NCI-H2029 treated with DMSO at 0.1 percent for 48 hours (cell line): ENCODE results near the gene SPATA6L.
"Not testable (repeated sequence)": the region's sequence is repeated elsewhere in the genome, so short reads cannot be mapped to it uniquely, and the experiment has no call there.

Source experiments
- DNase-seq: peaks from one replicate; lab custom pipeline; 2025; lab: John Stamatoyannopoulos, UW

The SPATA6L gene

GRCh38 chr9:4638968-4639367 is 27.3 kb downstream of the SPATA6L start:
- no peak for DNase-seq

- no peak for DNase-seq
These were observed 35.4 kb downstream of the SPATA6L start for GRCh38 chr9:4630836-4631235.

- DNase-seq, result no peak
These were observed 44.3 kb downstream of the SPATA6L start for GRCh38 chr9:4622016-4622415.

GRCh38 chr9:4620881-4621555 is 45.3 kb downstream of the SPATA6L start:
- no peak for DNase-seq

- DNase-seq, result no peak
These were observed 46.1 kb downstream of the SPATA6L start for GRCh38 chr9:4620057-4620765.

GRCh38 chr9:4618700-4619099 is 47.6 kb downstream of the SPATA6L start:
- DNase-seq, result no peak

- no peak for DNase-seq
These were observed 48.5 kb downstream of the SPATA6L start for GRCh38 chr9:4617752-4618151.

GRCh38 chr9:4615778-4616177 is 50.5 kb downstream of the SPATA6L start:
- DNase-seq, result no peak

- no peak for DNase-seq
These were observed 51.0 kb downstream of the SPATA6L start for GRCh38 chr9:4615251-4615650.

- DNase-seq, result no peak
These were observed 51.7 kb downstream of the SPATA6L start for GRCh38 chr9:4614627-4615026.

GRCh38 chr9:4606033-4606432 is 60.2 kb downstream of the SPATA6L start:
- not testable (repeated sequence) for DNase-seq

GRCh38 chr9:4604678-4605095 is 61.6 kb downstream of the SPATA6L start:
- peak; percentile 30 for DNase-seq

GRCh38 chr9:4603830-4604229 is 62.5 kb downstream of the SPATA6L start:
- DNase-seq, result no peak

GRCh38 chr9:4600368-4600767 is 65.9 kb downstream of the SPATA6L start:
- no peak for DNase-seq

GRCh38 chr9:4596165-4596922 is 69.9 kb downstream of the SPATA6L start:
- DNase-seq, result no peak

GRCh38 chr9:4594994-4595393 is 71.3 kb downstream of the SPATA6L start:
- no peak for DNase-seq

- no peak for DNase-seq
These were observed 71.7 kb downstream of the SPATA6L start for GRCh38 chr9:4594545-4594944.

GRCh38 chr9:4592886-4593285 is 73.4 kb downstream of the SPATA6L start:
- DNase-seq, result no peak

- no peak for DNase-seq
These were observed 74.0 kb downstream of the SPATA6L start for GRCh38 chr9:4592295-4592694.

- no peak for DNase-seq
These were observed 75.2 kb downstream of the SPATA6L start for GRCh38 chr9:4591123-4591500.

GRCh38 chr9:4590430-4591122 is 75.7 kb downstream of the SPATA6L start:
- no peak for DNase-seq

- DNase-seq, result no peak
These were observed 77.6 kb downstream of the SPATA6L start for GRCh38 chr9:4588721-4589120.
